ENCODE measurements around the gene CDYL. TPM values are rescaled to one million over a fixed set of nuclear protein-coding genes. Genes with fewer than 3 reads are reported as not detected.

The CDYL gene
- total RNA-seq, result 19.9 and 24.2 TPM in 2 replicates

DNA sequence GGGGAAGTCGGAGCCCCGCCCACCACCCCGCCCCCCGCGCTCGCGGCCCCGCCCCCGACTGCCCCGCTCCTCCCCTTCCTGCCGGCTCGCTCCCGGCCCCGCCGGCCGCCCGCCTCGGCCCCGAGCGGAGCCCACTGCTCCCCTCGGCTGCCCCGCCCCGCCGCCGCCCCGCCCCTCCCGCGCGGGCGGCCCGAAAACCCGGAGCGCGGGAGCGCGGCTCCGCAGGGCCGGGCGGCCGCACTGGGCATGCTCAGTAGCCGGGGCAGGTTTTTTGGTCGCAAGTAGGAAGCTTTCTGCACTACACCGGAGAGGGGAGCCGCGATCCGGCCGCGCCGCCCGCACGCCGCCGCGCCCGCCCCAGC, at the start of gene CDYL:
CDYL (plus strand) TSS at position 274 of the 362 bp plus-strand sequence. CDS start 380 bp downstream, outside the sequence.

DNA sequence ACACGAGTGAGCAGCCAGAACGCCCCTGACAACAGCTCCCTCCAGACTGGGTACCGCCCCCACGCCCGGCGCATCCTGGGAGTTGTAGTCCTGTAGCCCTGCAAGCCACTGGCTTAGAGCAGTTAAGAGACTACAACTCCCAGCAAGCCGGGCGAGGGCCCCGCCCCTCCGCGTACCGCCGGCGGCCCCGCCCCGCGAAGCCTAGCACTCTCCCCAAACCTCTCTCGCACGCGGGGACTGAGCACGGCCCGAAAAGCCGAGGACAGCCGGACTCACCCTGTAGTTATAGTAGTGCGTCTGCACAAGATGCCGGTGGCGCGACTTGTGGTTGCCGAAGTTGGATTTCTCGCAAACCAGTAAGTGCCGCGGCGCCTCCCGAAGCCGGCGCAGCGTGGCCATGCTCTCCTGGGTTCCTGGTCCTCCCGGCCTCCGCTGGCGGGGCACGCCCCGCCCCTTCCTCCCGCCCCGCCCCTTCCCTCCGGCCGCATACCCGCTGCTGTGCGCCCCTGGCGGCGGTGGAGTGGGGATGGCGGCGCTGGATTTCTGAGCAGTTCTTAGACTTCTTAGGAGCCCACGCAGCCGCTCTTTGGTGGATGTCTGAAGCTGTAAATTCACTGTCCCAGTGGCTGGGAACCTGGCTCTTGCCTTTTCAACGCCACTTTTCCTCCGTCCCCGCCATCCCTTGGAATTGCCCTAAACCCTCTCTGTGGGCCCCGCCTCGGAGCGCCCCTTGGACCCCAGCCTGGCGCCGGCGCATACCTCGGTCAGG, 227.6 kb downstream of the CDYL start, which contains the start of gene RPP40:
RPP40 (minus strand) TSS at position 434 of the 769 bp plus-strand sequence; CDS start at position 399, 35 bp downstream.

Other genes with a start within 250 kb of the CDYL start
- gene RPP40, start 227.6 kb downstream of the CDYL start, total RNA-seq, result 9.5 and 12.6 TPM in 2 replicates